ENCODE data around the gene PLD6. TPM values are rescaled to one million over a fixed set of nuclear protein-coding genes. Genes with fewer than 3 reads are reported as not detected.
A peak's percentile ranks its signal among the peaks of the same experiment; 100 is the strongest.
"Not testable (repeated sequence)": the region's sequence is repeated elsewhere in the genome, so short reads cannot be mapped to it uniquely, and the experiment has no call there.

The PLD6 gene
- total RNA-seq, 1 donor from 2014 or later, result 0.55 TPM

DNA sequence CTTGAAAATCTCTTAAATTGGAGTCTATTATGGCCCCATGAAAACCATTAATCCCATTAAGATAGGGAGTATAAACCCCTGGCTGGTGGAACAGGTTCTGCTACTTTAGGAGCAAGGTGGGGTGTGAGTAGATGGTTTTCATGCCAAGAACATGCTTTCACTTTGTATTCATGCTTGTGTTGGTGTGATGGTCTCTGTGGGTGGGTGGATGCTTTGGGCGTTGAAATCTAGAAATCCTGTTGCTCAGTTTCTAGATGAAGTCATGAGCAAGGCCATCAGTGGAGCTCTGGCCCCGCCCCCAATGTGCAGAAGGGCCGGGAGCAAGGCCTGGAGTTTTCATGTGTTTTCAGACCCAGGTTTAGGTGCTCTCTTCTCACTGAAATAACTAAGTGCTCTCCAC lies 20.1 kb downstream of the PLD6 start:
- Mint-ChIP-seq H3K27ac (ENCODE audit: unreplicated experiment) (no peak overlapping the region), H3K4me1 (ENCODE audit: low read depth) (peaks cover 63% of the 10 kb centered on the region), H3K9me3 (ENCODE audit: low read depth) (no peaks in the 10 kb centered on the region), H3K27me3 (ENCODE audit: low read depth) (no peaks in the 10 kb centered on the region), H3K4me3 (ENCODE audit: unreplicated experiment) (no peak overlapping the region), H3K36me3 (ENCODE audit: low read depth) (peaks cover 26% of the 10 kb centered on the region)
- TF ChIP-seq CTCF (IDR thresholded peaks at IDR 0.05), result no peak
- DNase-seq (ENCODE audit: low spot score), result no peak

GRCh38 chr17:17184985-17185757 lies 21.0 kb downstream of the PLD6 start:
- not testable (repeated sequence) for DNase-seq (ENCODE audit: low spot score); H3K27ac Mint-ChIP-seq (ENCODE audit: unreplicated experiment); H3K27me3 Mint-ChIP-seq (ENCODE audit: low read depth); H3K9me3 Mint-ChIP-seq (ENCODE audit: low read depth); H3K4me3 Mint-ChIP-seq (ENCODE audit: unreplicated experiment)
- H3K4me1 Mint-ChIP-seq (ENCODE audit: low read depth), result peaks cover 62% of the 10 kb centered on the region
- H3K36me3 Mint-ChIP-seq (ENCODE audit: low read depth), result peaks cover 32% of the 10 kb centered on the region

DNA sequence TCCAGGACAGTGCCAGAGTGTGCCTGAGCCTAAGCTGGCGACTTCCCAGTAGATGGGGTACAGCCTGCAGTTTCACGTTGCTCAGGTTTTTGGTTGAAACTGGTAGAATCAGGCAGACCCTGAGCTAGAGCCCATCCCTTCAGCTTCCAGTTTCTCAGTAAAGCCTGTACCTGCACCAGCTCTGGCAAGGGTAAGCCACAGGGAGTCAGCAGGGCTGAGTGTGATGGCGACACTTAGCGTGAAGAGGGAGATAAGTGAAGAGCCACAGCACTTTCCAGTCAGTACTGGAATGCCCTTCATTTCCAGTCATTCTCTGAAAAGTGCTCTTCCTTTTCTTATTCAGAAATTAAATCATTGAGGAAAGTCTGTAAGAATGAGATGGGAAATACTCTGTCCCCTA lies 22.4 kb downstream of the PLD6 start:
- no peak overlapping the region for H3K27ac Mint-ChIP-seq (ENCODE audit: unreplicated experiment)
- DNase-seq (ENCODE audit: low spot score), result no peak
- no peak for TF ChIP-seq CTCF (IDR thresholded peaks at IDR 0.05)
- H3K4me1 Mint-ChIP-seq (ENCODE audit: low read depth), result peaks cover 57% of the 10 kb centered on the region
- H3K9me3 Mint-ChIP-seq (ENCODE audit: low read depth), result no peaks in the 10 kb centered on the region
- H3K27me3 Mint-ChIP-seq (ENCODE audit: low read depth), result no peaks in the 10 kb centered on the region
- H3K4me3 Mint-ChIP-seq (ENCODE audit: unreplicated experiment), result no peak overlapping the region
- H3K36me3 Mint-ChIP-seq (ENCODE audit: low read depth), result peaks cover 39% of the 10 kb centered on the region

GRCh38 chr17:17182598-17183136 lies 23.5 kb downstream of the PLD6 start:
- Mint-ChIP-seq H3K9me3 (ENCODE audit: low read depth) (no peaks in the 10 kb centered on the region), H3K27me3 (ENCODE audit: low read depth) (no peaks in the 10 kb centered on the region), H3K4me3 (ENCODE audit: unreplicated experiment) (no peak overlapping the region), H3K27ac (ENCODE audit: unreplicated experiment) (no peak overlapping the region), H3K36me3 (ENCODE audit: low read depth) (peaks cover 41% of the 10 kb centered on the region), H3K4me1 (ENCODE audit: low read depth) (peaks cover 48% of the 10 kb centered on the region)
- TF ChIP-seq CTCF (IDR thresholded peaks at IDR 0.05), result no peak
- DNase-seq (ENCODE audit: low spot score), result no peak

- Mint-ChIP-seq H3K27ac (ENCODE audit: unreplicated experiment) (peak overlapping the region; percentile 71), H3K36me3 (ENCODE audit: low read depth) (peaks cover 47% of the 10 kb centered on the region), H3K9me3 (ENCODE audit: low read depth) (no peaks in the 10 kb centered on the region), H3K27me3 (ENCODE audit: low read depth) (no peaks in the 10 kb centered on the region), H3K4me3 (ENCODE audit: unreplicated experiment) (no peak overlapping the region), H3K4me1 (ENCODE audit: low read depth) (peaks cover 40% of the 10 kb centered on the region)
- no peak for DNase-seq (ENCODE audit: low spot score)
- TF ChIP-seq CTCF (IDR thresholded peaks at IDR 0.05), result no peak
Observed at GRCh38 chr17:17181666-17182597, 24.2 kb downstream of the PLD6 start.
